Fibroblast of pulmonary artery (primary cell): ENCODE results near the gene CACNB4.
A peak's percentile ranks its signal among the peaks of the same experiment; 100 is the strongest.

ENCODE experiments used
- DNase-seq: peaks from one replicate; pipeline ENCODE4 v3.0.0-alpha.2; 2010; ENCODE audit warnings: low read depth
- H3K4me3 ChIP-seq: replicated peaks from 2 replicates; pipeline ENCODE4 v1.5.1; 2011; ENCODE audit warnings: low read depth, mild to moderate bottlenecking, control low read depth, low read length, moderate library complexity
- CTCF ChIP-seq: IDR thresholded peaks from 2 replicates; pipeline ENCODE4 v1.5.1; 2011; ENCODE audit warnings: mild to moderate bottlenecking, control low read depth, low read length, inconsistent platforms; ENCODE audit errors: missing control alignments

CACNB4 gene

GRCh38 chr2:152098496-152099366, at the start of gene CACNB4:
Gene CACNB4 (minus strand): TSS chr2:152099044.
- no peak for DNase-seq
- H3K4me3 ChIP-seq = peak within 1 kb of the TSS; percentile 50
- TF ChIP-seq CTCF = no peak

GRCh38 chr2:152134488-152135280, 35.8 kb upstream of the CACNB4 start:
- TF ChIP-seq CTCF = no peak
- DNase-seq = peak; percentile 42
- no peak overlapping the region for H3K4me3 ChIP-seq

- no peak for TF ChIP-seq CTCF
- DNase-seq = peak; percentile 15
- no peak overlapping the region for H3K4me3 ChIP-seq
Observed at GRCh38 chr2:152132306-152132705, 33.5 kb upstream of the CACNB4 start.

- no peak for TF ChIP-seq CTCF
- no peak for DNase-seq
- no peak overlapping the region for H3K4me3 ChIP-seq
Observed at GRCh38 chr2:152127628-152128027, 28.8 kb upstream of the CACNB4 start.

GRCh38 chr2:152126664-152127063, 27.8 kb upstream of the CACNB4 start:
- no peak for DNase-seq
- H3K4me3 ChIP-seq = no peak overlapping the region
- TF ChIP-seq CTCF = no peak

GRCh38 chr2:152122161-152122560, 23.3 kb upstream of the CACNB4 start:
- TF ChIP-seq CTCF = no peak

More at GRCh38 chr2:152122161-152122560, 23.3 kb upstream of the CACNB4 start:
- H3K4me3 ChIP-seq = no peak overlapping the region
- no peak for DNase-seq
